Stomach (tissue), 9 donors: ENCODE measurements around the gene PDAP1. TPM values are rescaled to one million over a fixed set of nuclear protein-coding genes. Genes with fewer than 3 reads are reported as not detected.
A peak's percentile ranks its signal among the peaks of the same experiment; 100 is the strongest.

Source experiments
- DNase-seq, 2 donors: peaks; one replicate each; pipeline versions ENCODE4 v3.0.0 to v3.0.0-alpha.2; 2013 to 2019
- H3K27ac ChIP-seq, 5 donors: fragments of 200-600 bp in 4 of 5; sonication (generic) in 4 of 5; one replicate each; pipeline ENCODE4 v1.5.1; 2013 to 2019; ENCODE audit warnings: mild to moderate bottlenecking in 1 of 5, moderate library complexity in 1 of 5
- H3K27me3 ChIP-seq, 3 donors: fragments of 200-600 bp; sonication (generic); one replicate each; pipeline ENCODE4 v1.5.1; 2017 to 2019; ENCODE audit warnings: mixed run types in 1 of 3
- H3K36me3 ChIP-seq, 4 donors: fragments of 200-600 bp; sonication (generic); 1 replicate in 3 of 4; 2 replicates in 1 of 4; pipeline ENCODE4 v1.5.1; 2016 to 2019
- H3K4me1 ChIP-seq, 4 donors: fragments of 200-600 bp; sonication (generic); one replicate each; pipeline ENCODE4 v1.5.1; 2016 to 2019
- H3K4me3 ChIP-seq, 4 donors: fragments of 200-600 bp; sonication (generic) in 3 of 4; one replicate each; pipeline ENCODE4 v1.5.1; 2016 to 2019; ENCODE audit warnings: mild to moderate bottlenecking in 1 of 4
- H3K9me3 ChIP-seq, 4 donors: fragments of 200-600 bp; sonication (generic); one replicate each; pipeline ENCODE4 v1.5.1; 2016 to 2019
- EP300 ChIP-seq: sonication (generic); formaldehyde crosslinking; IDR thresholded peaks from one replicate; pipeline ENCODE4 v1.6.1; 2017; ENCODE audit warnings: antibody characterized with exemption
- POLR2A ChIP-seq, 4 donors: fragments of 450-650 bp; IDR thresholded peaks; one replicate each; pipeline ENCODE4 v1.6.1; 2016; ENCODE audit warnings: antibody characterized with exemption in 4 of 4, control low read depth in 2 of 4, mild to moderate bottlenecking in 1 of 4, moderate library complexity in 1 of 4
- POLR2AphosphoS5 ChIP-seq, 3 donors: sonication (generic); formaldehyde crosslinking; IDR thresholded peaks; one replicate each; pipeline ENCODE4 v1.6.1; 2016; ENCODE audit warnings: antibody characterized with exemption in 3 of 3
- WGBS, 5 donors: extraction: QIAGEN DNeasy Blood & Tissue Kit in 3 of 5; methylation state at CpG; one replicate each; pipeline versions ENCODE4 v1.1.5 to v1.1.7; 2013 to 2018; 5-methylcytosine and 5-hydroxymethylcytosine counted together
- intact Hi-C: fragments of 100-400 bp; cut with DNase I; formaldehyde crosslinking; loops from one replicate; pipeline ENCODE4 v1.15.1; 2023; ENCODE audit warnings: low total_unique reads
- polyA plus RNA-seq, 3 donors: library from polyadenylated mRNA; stranded (reverse); fragments of 200-250 nt; gene quantifications; one replicate each; pipeline ENCODE4 v1.2.3, GENCODE V29; 2013
- total RNA-seq, 5 donors: library from RNA; depleted of rRNA; stranded (reverse); fragments of >200 nt; gene quantifications; one replicate each; pipeline versions ENCODE4 v1.1.0 to v1.2.3, GENCODE V29; 2014 to 2016
- TF ChIP-seq, protein P1 (sequence below), 7 experiments: fragments of 450-650 bp in 4 of 7; fragments of 200-600 bp in 3 of 7; sonication (generic) in 3 of 7; IDR thresholded peaks; one replicate each; pipeline ENCODE4 v1.5.1; 2016 to 2019; ENCODE audit warnings: antibody characterized with exemption in 7 of 7, control low read depth in 2 of 7, mild to moderate bottlenecking in 1 of 7
- donor health status: healthy with polysubstance abuse.
- donor health status: Bipolar disorder and iron deficiency.
- donor health status: healthy.

PDAP1 gene
- total and polyA plus RNA-seq, 8 donors: 22.8 to 153 (median 79.7) TPM

DNA sequence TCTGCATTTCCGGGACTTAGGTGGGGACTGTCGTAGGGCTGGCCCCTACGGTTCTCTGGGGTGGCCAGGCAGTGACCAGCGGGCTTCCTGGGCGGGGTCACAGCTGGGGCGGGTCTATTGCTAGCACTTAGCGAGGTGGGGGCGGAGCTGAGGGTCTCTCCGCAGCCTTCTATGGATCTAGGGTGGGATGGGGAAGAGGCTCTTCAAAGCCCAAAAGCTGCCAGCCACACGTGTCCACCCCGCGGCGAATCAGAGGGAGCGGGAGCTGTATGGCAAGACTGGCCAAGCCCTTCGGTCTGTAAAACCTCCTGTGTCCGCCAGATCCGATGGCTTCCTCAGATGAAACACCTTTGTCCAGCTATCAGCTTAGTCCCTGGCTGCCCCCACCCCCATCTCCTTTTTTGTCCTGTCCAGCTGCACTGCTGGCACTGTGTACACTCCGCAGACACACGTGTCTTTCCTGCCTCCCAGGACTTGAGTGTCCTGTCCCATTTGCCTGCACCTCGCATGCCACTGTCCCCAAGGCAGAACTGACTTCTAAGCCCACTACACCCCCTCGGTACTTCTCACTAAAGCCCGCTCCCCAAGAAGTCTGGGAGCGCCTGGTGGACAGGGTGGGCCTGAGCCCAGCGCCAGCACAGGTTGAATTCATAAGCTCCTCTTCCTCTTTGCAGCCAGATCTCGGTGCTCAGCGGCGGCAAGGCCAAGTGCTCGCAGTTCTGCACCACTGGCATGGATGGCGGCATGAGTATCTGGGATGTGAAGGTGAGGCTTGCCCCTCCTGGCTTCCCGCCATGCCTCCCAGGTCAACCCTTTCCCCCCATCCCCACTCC is 14.8 kb downstream of the PDAP1 start:
- Histone ChIP-seq H3K4me1 (peaks cover 6 to 31% (median 25%) of the 10 kb centered on the region in 4 donors), H3K36me3 (peaks cover 59 to 94% (median 84%) of the 10 kb centered on the region in 4 donors), H3K4me3 (peak overlapping the region; percentile 41 to 60 (median 52)), H3K27ac (peak overlapping the region; percentile 8 to 81 (median 75)), H3K27me3 (no peaks in the 10 kb centered on the region), H3K9me3 (no peaks in the 10 kb centered on the region)
- DNase-seq: peak; percentile 34 to 83
- intact Hi-C loops: no loop called here
- TF ChIP-seq EP300: no peak
- TF ChIP-seq, protein P1, sequence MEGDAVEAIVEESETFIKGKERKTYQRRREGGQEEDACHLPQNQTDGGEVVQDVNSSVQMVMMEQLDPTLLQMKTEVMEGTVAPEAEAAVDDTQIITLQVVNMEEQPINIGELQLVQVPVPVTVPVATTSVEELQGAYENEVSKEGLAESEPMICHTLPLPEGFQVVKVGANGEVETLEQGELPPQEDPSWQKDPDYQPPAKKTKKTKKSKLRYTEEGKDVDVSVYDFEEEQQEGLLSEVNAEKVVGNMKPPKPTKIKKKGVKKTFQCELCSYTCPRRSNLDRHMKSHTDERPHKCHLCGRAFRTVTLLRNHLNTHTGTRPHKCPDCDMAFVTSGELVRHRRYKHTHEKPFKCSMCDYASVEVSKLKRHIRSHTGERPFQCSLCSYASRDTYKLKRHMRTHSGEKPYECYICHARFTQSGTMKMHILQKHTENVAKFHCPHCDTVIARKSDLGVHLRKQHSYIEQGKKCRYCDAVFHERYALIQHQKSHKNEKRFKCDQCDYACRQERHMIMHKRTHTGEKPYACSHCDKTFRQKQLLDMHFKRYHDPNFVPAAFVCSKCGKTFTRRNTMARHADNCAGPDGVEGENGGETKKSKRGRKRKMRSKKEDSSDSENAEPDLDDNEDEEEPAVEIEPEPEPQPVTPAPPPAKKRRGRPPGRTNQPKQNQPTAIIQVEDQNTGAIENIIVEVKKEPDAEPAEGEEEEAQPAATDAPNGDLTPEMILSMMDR (IDR thresholded peaks at IDR 0.05): no peak
- 39 to 65% (median 42%) methylated on average over 14 to 30 of the region's 30 CpGs for WGBS, 5 donors

DNA sequence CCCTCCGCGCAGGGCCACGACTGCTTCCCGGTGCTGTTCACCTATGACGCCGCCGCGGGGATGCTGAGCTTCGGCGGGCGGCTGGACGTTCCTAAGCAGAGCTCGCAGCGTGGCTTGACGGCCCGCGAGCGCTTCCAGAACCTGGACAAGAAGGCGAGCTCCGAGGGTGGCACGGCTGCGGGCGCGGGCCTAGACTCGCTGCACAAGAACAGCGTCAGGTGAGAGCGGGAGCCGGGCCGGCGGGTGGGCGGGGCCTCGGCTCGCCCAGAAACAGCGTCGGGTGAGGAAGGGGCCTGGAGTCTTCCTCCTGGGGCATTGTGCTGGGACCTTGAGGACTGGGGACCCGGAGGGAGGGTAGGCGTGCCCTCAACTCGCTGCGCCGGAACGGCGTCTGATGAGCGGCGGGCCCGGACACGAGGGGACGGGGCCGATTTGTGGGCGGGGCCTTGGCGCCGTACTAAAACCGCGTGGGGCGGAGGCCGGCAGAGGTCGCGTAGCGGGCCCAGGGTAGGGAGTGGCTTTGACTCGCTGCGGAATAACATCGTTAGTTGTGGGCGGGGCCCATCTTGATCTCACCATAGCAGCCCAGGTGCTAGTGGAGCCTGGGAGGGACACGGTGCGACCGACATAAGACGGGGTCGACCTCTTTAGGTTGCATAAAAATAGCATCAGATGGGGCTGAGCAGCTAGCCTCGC is 15.6 kb downstream of the PDAP1 start:
- Histone ChIP-seq H3K4me1 (peaks cover 6 to 31% (median 25%) of the 10 kb centered on the region in 4 donors), H3K9me3 (no peaks in the 10 kb centered on the region), H3K36me3 (peaks cover 60 to 94% (median 84%) of the 10 kb centered on the region in 4 donors), H3K27ac (peak overlapping the region; percentile 8 to 81 (median 75)), H3K27me3 (no peaks in the 10 kb centered on the region), H3K4me3 (peak overlapping the region; percentile 41 to 60 (median 52))
- peak; percentile 81 to 94 for DNase-seq
- intact Hi-C loops: no loop called here
- TF ChIP-seq POLR2AphosphoS5 (IDR thresholded peaks at IDR 0.05) (peak in 2 of 3 donors; percentile 55 to 77), EP300 (no peak)
- WGBS, 5 donors: 1 to 14% (median 6%) methylated on average over 43 to 68 of the region's 68 CpGs

DNA sequence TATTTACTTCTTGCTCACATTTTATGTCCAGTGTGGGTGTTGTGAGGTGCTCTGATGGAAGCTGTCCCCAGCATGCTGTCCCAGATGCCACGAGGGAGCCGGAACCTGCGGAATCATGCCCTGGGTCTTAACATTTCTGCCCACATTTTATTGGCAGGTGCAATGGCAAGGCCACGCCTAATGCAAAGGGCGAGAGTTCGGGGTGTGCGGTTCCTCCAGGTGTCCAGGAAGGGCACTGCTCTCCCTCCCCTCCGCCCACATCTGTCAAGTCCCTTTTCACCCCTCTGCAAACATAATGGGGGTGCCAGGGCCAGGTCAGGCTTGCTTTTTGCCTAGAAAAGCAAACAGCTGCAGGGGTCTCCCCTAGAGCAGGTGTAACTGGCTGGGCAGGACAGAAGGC is 16.4 kb downstream of the PDAP1 start:
- intact Hi-C loops: no loop called here
- DNase-seq: no peak
- Histone ChIP-seq H3K27ac (peak overlapping the region in 4 of 5 donors; percentile 74 to 81 (median 76)), H3K4me3 (peak overlapping the region; percentile 41 to 60 (median 52)), H3K9me3 (no peaks in the 10 kb centered on the region), H3K36me3 (peaks cover 60 to 94% (median 84%) of the 10 kb centered on the region in 4 donors), H3K4me1 (peaks cover 6 to 31% (median 25%) of the 10 kb centered on the region in 4 donors), H3K27me3 (no peaks in the 10 kb centered on the region)
- TF ChIP-seq EP300 (no peak), POLR2A (IDR thresholded peaks at IDR 0.05) (no peak), POLR2AphosphoS5 (IDR thresholded peaks at IDR 0.05) (no peak)
- TF ChIP-seq, protein P1 (IDR thresholded peaks at IDR 0.05): no peak
- 50 to 69% (median 63%) methylated on average over 7 to 8 of the region's 8 CpGs for WGBS, 5 donors

DNA sequence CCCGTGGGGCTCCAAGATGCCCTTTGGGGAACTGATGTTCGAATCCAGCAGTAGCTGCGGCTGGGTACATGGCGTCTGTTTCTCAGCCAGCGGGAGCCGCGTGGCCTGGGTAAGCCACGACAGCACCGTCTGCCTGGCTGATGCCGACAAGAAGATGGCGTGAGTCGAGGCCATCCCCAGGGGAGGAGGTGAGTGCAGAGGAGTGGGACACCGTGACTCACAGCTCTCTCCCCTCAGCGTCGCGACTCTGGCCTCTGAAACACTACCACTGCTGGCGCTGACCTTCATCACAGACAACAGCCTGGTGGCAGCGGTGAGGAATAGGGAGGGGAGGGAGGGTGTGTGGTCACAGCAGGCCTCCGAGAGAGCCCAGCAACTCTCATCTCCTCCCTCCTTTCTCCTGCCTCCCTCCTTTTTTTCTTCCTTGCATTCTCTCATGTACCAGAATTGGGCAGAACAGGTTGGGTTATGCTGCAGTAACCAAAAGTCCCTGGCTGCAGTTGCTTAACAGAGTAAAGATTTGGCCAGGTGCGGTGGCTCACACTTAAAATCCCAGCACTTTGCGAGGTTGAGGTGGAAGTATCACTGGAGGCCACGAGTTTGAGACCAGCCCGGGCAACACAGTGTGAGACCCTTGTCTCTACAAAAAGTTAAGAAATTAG is 17.3 kb downstream of the PDAP1 start:
- no peak for DNase-seq
- H3K27me3 ChIP-seq: no peaks in the 10 kb centered on the region
- H3K4me1 ChIP-seq: peaks cover 6 to 31% (median 24%) of the 10 kb centered on the region in 4 donors
- intact Hi-C loops: no loop called here
- H3K4me3 ChIP-seq: no peak overlapping the region
- peaks cover 60 to 94% (median 84%) of the 10 kb centered on the region in 4 donors for H3K36me3 ChIP-seq
- TF ChIP-seq POLR2A (IDR thresholded peaks at IDR 0.05) (no peak), POLR2AphosphoS5 (IDR thresholded peaks at IDR 0.05) (no peak)
- TF ChIP-seq, protein P1 (IDR thresholded peaks at IDR 0.05): no peak
- no peak overlapping the region for H3K27ac ChIP-seq
- 92 to 97% (median 94%) methylated on average over 20 to 23 of the region's 23 CpGs for WGBS, 5 donors
- H3K9me3 ChIP-seq: no peaks in the 10 kb centered on the region
